G401 (cell line): ENCODE results near the gene NBEAL2. TPM values are rescaled to one million over a fixed set of nuclear protein-coding genes. Genes with fewer than 3 reads are reported as not detected.
"Not testable (repeated sequence)": the region's sequence is repeated elsewhere in the genome, so short reads cannot be mapped to it uniquely, and the experiment has no call there.

Source experiments
- DNase-seq: peaks from one replicate; pipeline ENCODE4 v3.0.0-alpha.2; 2015; ENCODE audit warnings: low spot score
- in situ Hi-C: cut with HindIII; loops from 2 replicates; pipeline ENCODE4 v1.10.0; 2016; ENCODE audit warnings: low sequenced_read_pairs, mixed read lengths
- total RNA-seq: library from RNA; depleted of rRNA; stranded (reverse); fragments of >200 nt; shearing (Covaris generic); gene quantifications from 2 replicates; pipeline ENCODE4 v1.2.3, GENCODE V29; 2014

NBEAL2 gene
- total RNA-seq, 1 experiment from 2014 or later = 27.2 TPM

DNA sequence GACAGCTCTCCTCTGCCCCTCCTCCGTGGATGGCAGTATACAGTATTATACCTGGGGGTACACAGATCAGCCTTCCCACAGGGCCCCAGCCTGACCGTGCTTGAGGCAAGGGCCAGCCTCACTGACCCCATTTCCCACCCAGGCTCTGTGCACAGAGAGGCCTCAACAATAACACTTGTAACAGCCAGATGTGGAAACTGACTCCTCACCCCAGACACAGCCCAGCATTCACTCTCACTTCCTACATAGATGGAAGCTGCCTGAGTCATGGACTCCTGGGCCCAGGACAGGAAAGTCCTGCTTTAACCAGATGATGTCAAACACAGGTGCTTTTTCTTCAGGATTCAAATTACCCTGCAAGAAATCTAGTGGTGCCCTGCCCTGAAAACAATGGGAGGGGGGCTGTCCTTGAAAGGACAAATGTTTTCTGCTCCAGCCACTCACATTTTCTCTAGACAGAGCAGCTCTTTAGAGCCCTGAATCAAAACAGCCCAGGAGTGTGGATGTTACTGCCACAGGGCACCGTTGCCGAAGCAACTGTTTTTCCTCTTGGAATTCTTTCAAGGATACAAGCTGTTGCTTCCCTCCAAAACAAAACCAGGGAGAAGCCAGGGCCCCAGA lies 19.3 kb upstream of the NBEAL2 start:
- in situ Hi-C loops = no loop called here
- no peak for DNase-seq

DNA sequence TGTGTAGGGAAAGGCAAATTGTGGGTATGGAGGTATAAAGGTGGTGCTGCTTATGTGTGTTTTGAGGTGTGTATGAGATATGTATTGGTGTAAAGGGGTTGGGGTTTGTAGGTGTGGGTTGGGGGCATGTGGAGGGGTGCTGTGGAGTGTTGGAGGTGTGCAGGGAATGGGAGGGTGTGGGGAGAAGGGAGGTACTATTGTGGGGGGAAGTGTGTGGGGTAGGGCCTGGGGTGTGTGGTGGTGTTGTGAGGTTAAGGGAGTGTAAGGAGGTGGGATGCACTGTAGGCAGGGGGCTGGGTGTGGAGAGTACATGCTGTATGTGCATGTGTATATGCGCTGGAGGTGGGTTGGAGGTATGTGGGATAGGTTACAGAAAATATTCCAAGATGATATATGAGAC lies 18.6 kb upstream of the NBEAL2 start:
- in situ Hi-C loops = no loop called here
- DNase-seq = no peak

DNA sequence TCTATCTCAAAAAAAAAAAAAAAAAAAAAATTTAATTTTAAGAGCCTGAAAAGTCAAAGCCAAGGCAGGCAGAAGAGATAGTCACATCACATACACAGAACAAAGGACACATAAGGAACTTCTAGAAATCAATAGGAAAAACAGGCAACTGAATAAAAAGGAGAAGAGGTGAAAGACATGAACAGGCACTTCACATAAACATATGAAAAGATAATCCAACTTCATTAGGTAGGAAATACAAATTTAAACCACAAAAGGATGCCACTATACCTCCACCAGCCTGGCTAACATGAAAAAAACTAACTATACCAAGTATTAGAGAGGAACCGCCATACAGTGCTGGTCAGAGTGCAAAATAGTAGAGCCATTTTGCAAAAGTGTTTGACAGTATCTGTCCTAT lies 17.0 kb upstream of the NBEAL2 start:
- in situ Hi-C loops = no loop called here
- DNase-seq = no peak

DNA sequence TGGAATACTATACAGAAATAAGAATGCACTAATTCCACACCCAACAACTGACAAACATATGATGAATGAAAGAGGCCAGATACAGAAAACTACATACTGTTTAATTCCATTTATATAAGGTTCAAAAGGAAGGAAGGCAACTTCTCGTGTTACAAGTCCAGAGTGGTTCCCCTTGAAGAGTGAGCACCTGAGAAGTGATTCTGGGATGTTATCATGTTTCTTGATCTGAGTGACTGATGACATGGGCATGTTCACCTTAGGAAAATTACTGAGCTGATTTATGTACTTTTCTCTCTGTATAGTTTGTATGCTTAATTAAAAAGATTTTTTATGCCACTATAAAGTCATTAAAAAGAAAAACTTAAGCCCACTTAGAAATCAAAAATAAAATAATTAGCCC lies 16.5 kb upstream of the NBEAL2 start:
- in situ Hi-C loops = no loop called here
- no peak for DNase-seq

DNA sequence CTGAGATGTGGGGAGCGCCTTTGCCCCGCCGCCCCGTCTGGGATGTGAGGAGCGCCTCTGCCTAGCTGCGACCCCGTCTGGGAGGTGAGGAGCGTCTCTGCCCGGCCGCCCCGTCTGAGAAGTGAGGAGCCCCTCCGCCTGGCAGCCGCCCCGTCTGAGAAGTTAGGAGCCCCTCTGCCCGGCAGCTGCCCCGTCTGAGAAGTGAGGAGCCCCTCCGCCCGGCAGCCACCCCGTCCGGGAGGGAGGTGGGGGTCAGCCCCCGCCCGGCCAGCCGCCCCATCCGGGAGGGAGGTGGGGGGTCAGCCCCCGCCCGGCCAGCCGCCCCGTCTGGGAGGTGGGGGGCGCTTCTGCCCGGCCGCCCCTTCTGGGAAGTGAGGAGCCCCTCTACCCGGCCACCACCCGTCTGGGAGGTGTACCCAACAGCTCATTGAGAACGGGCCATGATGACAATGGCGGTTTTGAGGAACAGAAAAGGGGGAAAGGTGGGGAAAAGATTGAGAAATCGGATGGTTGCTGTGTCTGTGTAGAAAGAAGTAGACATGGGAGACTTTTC lies 15.4 kb upstream of the NBEAL2 start:
- DNase-seq, in situ Hi-C loops: not testable (repeated sequence)

DNA sequence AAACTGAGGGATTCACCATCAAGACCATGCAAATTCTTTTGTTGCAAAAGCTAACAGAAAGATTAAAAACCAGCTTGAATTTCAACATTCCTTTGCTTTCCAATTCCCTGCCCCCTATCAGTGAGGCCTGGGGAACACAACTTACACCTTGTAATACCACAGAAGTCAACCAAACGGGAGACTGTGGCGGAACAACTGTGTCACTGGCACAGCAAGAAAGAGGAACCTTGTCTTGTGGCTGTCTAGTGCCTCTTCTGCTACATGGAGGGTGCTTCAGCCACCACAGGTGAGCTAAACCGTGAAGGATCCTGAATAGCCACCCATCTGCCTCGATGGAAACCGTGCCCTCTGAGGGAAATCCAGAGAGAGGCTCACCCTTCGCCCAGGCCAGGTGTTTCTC lies 14.3 kb upstream of the NBEAL2 start:
- in situ Hi-C loops = no loop called here
- DNase-seq = no peak

DNA sequence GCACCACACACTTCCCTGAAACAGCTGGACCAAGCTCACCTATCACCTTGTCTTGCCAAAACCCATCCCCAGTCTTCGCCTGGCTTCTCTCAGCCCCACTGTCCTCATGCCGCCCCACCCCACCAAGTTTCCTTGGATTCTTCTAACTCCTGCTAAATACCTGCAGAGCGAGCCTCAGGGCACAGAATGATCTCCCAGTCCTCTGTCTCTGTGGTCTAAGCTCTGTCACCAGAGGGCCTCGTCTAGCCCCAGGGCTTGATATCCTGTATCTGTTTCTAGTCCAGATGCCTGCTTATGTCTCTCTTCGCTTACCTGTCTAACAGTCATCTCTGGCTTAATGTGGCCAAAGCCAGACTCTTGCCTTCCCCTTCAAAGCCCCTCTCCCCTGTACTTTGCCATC lies 12.7 kb upstream of the NBEAL2 start:
- DNase-seq = no peak

DNA sequence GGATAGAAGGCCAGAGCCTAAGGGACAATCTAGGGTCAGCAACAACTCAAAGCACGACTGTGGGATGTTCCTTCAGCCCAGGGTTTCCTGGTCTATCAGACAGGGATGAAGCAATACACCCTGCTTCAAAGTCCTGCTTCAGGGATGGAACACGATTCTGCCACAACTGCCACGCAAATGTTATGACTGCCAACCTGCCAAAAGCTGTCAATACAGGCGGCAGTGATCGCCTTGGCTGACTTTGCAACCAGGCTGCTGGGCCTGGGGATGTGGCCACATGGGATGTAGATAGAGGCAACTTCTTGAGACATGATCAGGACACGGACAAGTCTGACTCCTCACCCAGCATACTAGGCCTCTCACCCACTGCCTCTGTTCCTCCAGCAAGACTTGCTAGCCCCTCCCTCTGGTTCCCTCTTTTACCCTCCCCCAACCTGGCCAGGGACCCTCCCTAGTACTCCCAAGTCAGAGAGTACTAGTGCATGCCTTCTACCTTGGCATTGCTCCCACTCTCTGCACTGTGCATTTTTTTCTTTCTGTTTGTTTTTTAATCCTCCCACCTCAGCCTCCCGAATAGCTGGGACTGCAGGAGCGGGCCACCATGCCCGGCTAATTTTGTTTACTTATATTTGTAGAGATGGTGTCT lies 10.6 kb upstream of the NBEAL2 start:
- DNase-seq = no peak
- in situ Hi-C loops = no loop called here

More for the DNA sequence above, 12.7 kb upstream of the NBEAL2 start:
- in situ Hi-C loops = no loop called here

DNA sequence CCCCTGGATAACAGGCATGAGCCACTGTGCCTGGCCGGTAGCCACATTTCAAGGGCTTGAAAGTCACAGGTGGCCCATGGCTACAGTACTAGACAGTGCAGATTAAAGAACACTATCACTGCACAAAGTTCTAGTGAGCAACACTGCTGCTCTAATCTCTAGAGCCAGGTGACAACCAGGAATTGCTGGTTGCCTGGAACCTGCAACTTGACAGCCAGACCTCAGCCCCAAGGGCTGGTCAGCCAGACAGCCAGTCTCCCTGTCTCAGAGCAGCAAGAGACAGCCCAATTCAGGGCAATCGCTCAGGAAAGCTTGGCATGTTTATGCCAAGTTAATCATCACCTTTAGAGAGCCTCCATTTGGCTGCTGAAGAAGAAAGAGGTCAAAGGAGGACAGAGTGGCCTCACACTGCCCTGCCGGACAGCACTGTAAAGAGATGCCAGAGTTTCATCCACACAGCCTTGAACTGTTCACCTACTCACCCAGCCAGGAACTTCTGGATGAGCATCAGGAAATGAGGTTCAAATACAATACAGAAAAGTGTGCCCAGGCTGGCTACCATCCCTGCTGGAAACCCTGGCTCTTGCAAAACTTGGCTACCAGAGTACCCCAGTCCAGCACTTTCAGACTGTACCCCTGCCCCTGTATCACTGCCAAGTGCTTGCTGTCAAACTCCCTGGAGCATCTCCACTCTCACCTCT lies 8.9 kb upstream of the NBEAL2 start:
- in situ Hi-C loops = no loop called here
- DNase-seq = peak; percentile 31

DNA sequence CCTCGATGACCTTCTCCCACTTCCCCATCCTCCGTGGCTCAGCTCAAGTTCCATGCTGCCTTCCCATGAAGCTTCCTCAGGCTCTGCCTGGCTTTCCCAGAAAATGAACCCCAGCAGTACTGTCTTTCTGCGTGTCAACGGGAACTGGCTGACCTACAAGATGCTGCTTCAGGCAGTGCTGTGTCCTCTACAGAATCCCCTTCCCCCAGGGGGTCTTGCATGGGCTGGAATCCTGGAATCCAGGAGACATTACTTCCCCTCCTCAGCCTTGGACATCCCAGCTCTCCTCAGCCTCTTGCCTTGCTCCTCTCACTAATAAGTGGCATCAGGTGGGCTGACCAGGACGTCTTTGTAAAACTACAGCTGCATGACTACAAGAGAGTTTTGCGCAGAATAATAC lies 8.3 kb upstream of the NBEAL2 start:
- in situ Hi-C loops = no loop called here
- no peak for DNase-seq

DNA sequence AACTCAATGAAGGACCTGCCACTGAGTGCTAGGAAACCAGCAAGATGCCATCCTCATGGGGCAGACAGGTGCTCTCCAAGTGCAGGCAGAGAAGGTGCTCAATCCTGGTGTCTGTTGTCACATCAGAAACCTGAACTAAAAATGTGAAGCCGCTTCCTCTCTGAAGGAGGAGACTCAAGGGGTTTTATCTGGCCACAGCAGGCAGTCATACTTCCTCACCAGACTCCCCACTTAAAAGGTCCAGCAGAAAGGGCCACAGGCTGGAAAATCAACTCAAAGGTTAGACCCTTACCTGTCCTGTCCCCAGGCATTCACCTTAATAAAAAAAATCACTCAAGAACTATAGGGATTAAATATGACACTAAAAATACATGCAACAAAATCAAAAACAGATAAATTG lies 7.7 kb upstream of the NBEAL2 start:
- DNase-seq = no peak
- in situ Hi-C loops = no loop called here

DNA sequence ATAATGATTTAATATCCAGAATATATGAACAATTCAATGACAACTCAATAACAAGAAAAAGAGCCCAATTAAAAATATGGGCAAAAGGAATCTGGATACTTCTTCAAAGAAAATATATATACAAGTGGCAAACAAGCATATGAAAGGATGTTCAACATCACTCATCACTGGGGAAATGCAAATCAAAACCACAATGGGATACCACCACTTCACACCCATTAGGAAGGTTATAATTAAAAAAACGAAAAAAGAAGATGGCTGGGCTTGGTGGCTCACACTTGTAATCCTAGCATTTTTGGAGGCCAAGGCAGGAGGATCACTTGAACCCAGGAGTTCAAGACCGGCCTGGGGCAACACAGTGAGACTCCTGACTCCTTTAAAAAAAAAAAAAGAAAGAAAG lies 7.1 kb upstream of the NBEAL2 start:
- in situ Hi-C loops = no loop called here
- no peak for DNase-seq

DNA sequence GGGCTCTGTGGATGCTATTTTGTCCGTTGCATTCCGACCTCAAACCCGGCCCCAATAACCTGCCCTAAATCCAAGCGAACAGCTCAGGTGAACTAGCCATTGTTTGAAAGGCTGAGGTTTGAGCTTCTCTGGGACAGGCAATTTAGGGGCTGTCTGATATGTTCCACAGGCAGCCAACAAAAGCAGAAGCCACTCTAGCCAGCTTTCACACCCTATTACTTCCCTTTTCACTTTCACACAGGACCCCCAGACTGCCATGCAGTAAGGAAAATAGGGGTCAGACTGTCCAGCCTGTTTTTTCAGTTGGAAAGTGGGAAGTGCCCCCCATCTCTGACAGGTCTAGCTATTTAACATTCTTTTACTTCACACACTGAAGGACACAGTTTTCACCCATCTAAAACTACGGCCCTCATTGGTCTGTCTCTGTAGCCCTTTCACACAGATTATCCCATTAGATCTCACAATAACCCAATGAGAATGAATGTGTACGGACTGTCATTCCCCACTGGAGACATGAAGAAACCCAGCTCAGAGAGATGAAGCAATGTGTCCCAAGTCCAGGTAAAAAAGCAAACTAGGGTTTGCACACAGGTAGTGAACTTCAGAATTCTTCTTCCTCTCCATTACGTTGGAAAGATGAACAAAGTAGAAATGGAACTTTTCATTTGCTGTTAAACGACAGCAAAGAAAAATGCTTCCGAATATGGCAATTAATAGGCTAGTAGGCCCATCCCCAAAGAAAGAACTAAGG lies 4.9 kb upstream of the NBEAL2 start:
- in situ Hi-C loops = no loop called here
- no peak for DNase-seq

DNA sequence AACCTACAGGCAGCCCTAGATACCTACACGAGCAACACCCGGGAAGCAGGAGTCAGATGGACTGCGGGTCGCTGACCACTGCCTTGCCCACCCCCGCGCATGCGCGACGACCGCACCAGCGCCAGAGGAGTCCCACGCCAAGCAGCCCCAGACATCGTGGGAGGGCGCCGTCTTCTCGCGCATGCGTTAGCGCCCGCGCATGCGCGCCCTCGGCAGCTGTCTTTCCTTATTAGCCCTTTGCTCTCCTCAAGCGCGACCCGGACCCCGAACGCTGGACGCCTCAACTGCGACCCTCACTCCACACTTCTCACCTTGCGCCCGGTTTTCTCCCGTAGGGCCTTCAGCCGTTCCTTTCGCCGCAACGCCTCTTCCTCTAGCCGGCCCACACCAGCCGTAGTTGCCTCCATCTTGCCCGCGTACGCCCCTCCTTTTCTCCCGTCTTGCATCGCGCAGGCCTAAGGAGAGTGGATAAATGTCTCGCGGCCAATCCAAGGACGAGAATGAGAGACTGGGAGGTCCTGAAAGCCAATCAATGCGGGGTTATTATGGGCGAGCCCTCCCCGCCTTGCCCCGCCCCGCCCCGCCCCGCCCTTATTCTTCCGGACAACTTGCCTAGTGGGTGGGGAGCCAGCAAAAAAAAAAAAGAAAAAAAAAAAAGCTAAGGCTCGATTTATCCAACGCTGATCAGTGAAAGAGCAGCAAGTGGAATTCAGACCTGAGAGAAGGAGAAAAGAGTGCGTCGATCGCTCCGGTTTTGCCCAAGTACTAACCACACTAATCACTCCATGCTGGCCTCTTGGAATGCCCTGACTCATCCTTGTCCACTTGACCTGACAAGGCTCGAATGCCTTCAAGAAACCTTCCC lies 2.9 kb upstream of the NBEAL2 start, which contains the start of gene CCDC12:
TSS of gene CCDC12 (minus strand) at position 420 of the 865 bp plus-strand sequence. CDS start at position 407, 13 bp downstream.
- peak; percentile 99 for DNase-seq
- in situ Hi-C loops = no loop called here

DNA sequence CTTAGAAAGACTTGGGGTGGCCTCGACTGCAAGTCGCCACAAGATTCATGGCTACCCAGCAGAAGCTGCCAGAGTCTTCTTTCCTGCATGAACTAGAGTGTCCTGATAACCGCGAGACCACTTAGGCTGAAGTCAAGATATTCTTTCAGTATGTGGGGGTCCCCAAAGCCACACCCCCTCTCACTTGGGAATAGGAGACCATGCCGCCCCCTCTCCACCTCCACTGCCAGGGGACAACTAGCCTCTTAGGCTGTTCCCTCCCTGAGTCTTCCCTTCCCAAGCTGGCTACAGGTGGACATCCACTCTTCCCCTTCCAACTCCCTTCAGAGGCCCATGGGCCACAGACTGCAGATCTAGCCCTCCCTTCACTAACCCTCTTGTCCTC lies 1.7 kb upstream of the NBEAL2 start:
- in situ Hi-C loops = no loop called here
- DNase-seq = no peak

DNA sequence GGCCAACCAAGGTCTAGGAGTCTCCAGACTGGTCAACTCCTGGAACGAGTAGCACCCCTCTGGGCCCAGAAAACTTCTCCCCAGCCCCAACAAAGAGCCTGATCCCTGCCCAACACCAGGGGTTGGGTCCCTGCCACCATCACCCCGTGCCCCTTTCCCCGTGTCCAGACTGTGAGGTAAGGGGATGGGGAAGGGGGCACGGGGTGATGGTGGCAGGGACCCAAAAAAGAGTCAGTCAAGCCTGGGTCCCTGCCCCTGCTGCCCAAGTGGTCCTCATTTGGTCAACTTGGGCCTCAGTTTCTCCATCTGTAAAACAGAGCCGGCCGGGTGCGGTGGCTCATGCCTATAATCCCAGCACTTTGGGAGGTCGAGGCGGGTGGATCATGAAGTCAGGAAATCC lies 1.1 kb upstream of the NBEAL2 start:
- no peak for DNase-seq
- in situ Hi-C loops = no loop called here

DNA sequence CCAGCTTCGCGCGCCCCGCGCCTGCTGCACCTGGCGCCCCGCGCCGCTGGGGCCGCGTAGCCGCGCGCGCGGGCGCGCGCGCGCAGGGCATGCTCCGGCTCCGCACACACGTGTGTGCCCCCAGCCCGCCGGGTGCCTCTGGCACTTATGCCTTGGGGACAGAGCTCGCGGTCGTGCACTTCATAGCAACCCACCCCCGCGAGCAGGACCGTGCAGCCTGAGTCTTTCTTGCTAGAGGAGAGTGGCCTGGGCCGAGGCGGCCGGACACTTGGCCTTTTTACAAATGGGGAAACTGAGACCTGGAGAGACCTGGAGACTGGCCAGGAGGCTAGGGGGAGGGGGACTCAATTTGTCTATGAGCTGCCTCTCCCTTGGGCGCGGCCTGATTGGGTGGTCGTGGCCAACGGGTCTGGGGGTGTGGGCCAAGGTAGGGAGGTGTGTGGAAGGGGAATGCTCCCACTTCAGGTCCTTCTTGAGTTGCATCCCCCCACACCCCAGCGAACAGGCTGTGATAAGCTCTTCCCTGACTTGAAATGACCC lies 562 bp downstream of the NBEAL2 start:
- in situ Hi-C loops = no loop called here
- peak; percentile 25 for DNase-seq

DNA sequence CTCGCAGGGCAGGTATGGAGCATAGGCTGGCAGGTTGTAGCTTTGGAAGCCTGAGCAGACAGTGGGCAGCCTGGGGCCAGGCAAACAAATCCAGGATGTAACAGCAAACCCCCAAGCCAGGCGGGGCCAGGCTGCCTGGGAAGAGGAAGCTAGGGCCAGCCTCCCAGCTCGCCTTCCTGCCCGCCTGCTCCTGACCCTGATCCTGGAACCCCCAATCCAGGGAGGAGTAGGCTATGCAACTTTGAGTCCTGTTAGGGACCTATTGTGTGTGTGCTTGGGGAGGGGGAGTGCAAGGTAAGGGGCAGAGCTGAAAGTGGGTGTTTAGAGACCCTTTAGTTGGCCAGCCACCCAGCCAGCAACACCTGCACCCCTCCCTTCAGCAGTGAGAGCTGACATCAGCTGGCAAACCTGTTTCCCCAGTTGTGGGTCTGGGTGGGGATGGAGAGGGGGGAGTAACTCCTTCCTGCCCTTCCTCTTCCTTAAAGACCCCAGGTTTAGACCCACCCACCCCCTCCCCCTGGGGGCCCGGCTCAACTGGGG lies 2.5 kb downstream of the NBEAL2 start:
- no peak for DNase-seq
- in situ Hi-C loops = no loop called here
